Pancreas (tissue), 10 donors: ENCODE data around the gene CLCN2. TPM values are rescaled to one million over a fixed set of nuclear protein-coding genes. Genes with fewer than 3 reads are reported as not detected.

Experiments used
- ATAC-seq, 4 donors: fragments of 200-7000 bp; cut with Tn5 transposase; one replicate each; pipeline versions ENCODE4 v1.8.0 to v1.9.1; 2020; ENCODE audit warnings: mild to moderate bottlenecking in 4 of 4, moderate library complexity in 4 of 4
- DNase-seq, 6 donors: peaks; one replicate each; pipeline ENCODE4 v3.0.0-alpha.2; 2020
- FAIRE-seq: peaks from 2 replicates; lab custom pipeline; 2012; peaks lifted over from hg19 to GRCh38; lab: Jason Lieb, UNC
- H3K27ac ChIP-seq, 4 donors: fragments of 200-600 bp; sonication (generic); 1 replicate in 3 of 4; 2 replicates in 1 of 4; pipeline versions ENCODE4 v1.5.0 to v1.8.0; 2020
- H3K27me3 ChIP-seq, 4 donors: fragments of 200-600 bp; one replicate each; pipeline ENCODE4 v1.8.0; 2021
- H3K36me3 ChIP-seq, 3 donors: fragments of 200-600 bp; sonication (generic) in 1 of 3; one replicate each; pipeline versions ENCODE4 v1.5.0 to v1.8.0; 2020 to 2021
- H3K4me1 ChIP-seq, 3 donors: fragments of 200-600 bp; one replicate each; pipeline ENCODE4 v1.8.0; 2021
- H3K4me3 ChIP-seq, 4 donors: fragments of 200-600 bp; sonication (generic) in 2 of 4; one replicate each; pipeline versions ENCODE4 v1.5.0 to v1.8.0; 2020 to 2021
- H3K9me3 ChIP-seq, 4 donors: fragments of 200-600 bp; one replicate each; pipeline ENCODE4 v1.8.0; 2021
- CTCF ChIP-seq, 4 donors: fragments of 200-600 bp; sonication (generic) in 3 of 4; IDR thresholded peaks; one replicate each; pipeline versions ENCODE4 v1.5.0 to v1.8.0; 2021; ENCODE audit warnings: antibody characterized with exemption in 4 of 4
- WGBS, 2 donors: extraction: QIAGEN DNeasy Blood & Tissue Kit; methylation state at CpG; one replicate each; pipeline ENCODE4 v1.1.7; 2013; 5-methylcytosine and 5-hydroxymethylcytosine counted together
- intact Hi-C, 3 donors: fragments of 100-400 bp; cut with DNase I; formaldehyde crosslinking; loops; one replicate each; pipeline versions ENCODE4 v1.11.1 to v1.14.2; 2022
- polyA plus RNA-seq, 2 donors: library from polyadenylated mRNA; stranded (reverse); fragments of 200-250 nt; gene quantifications; one replicate each; pipeline ENCODE4 v1.2.3, GENCODE V29; 2013
- total RNA-seq, 6 donors: library from RNA; stranded (reverse); fragmentation: NEBNext Ultra II Directional in 4 of 6; extraction: Animal tissue kit (Norgen Biotek cat#: 25700) in 4 of 6; gene quantifications; one replicate each; pipeline versions ENCODE4 v1.2.1 to v1.2.4, GENCODE V29; 2021 to 2023
- donor health status: healthy with polysubstance abuse.
- donor health status: DM: no; HTN: no; CAD: no; lungs with moderate emphysema.
- donor health status: DM: no; HTN: no; CAD: no.
- donor health status: control.
- donor health status: control.
- donor health status: Bipolar disorder and iron deficiency.
- donor health status: DM: yes; HTN: yes; CAD: no.
- donor health status: DM: no; HTN: no; CAD: no.
- donor health status: DM: no; HTN: no; CAD: no.
- donor health status: DM: yes; HTN: yes; CAD: no.

Gene CLCN2
- total and polyA plus RNA-seq, 8 donors = 4.9 to 25.5 (median 7.9) TPM

DNA sequence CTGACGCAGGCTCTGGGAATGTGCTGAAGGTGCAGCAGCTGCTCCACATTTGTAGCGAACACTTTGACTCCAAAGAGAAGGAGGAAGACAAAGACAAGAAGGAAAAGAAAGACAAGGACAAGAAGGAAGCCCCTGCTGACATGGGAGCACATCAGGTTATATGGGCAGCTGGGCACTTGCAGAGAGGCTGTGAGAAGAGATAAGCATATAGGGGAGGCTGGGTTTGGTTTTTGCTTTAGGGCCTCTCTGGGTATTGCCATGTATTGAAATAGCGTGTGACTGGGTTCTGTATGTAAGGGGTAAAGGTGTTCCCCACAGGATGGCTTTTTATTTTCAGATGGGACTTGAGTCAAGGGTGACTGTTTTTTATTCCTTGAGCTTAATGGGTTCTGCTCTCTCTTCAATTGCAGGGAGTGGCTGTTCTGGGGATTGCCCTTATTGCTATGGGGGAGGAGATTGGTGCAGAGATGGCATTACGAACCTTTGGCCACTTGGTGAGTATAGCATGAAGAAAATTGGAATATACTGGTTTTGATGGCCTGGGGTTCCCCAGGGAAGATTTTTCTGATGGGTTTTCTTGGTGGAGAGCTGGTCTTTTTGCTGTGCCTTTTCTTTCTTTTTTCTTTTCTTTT is 54.9 kb downstream of the CLCN2 start:
- WGBS, 2 donors = 81 to 82% methylated on average over 4 of the region's 4 CpGs
- no peak for FAIRE-seq

DNA sequence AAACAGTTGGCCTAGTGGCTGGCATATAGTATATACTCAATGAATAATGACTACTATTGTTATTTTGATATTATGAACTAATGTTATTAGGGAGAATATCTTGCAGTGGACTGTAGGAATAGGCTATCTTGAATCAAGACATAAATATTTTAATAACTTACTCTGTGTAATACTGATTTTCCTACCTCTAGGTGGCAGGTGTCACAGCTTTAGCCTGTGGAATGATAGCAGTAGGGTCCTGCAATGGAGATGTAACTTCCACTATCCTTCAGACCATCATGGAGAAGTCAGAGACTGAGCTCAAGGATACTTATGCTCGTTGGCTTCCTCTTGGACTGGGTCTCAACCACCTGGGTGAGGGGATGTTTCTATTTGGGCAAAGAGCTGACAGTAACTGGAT is 55.8 kb downstream of the CLCN2 start:
- no peak overlapping the region for H3K4me3 ChIP-seq
- H3K27ac ChIP-seq = no peak overlapping the region
- H3K36me3 ChIP-seq = peaks cover 0 to 75% (median 41%) of the 10 kb centered on the region in 3 donors
- ATAC-seq (peak in 3 of 4 donors; percentile 41 to 70 (median 69)), FAIRE-seq (no peak), DNase-seq (no peak)
- peaks cover 0 to 3% (median 2%) of the 10 kb centered on the region in 3 donors for H3K4me1 ChIP-seq
- TF ChIP-seq CTCF (IDR thresholded peaks at IDR 0.05) = peak in 3 of 4 donors; percentile 15 to 19 (median 19)
- no peaks in the 10 kb centered on the region for H3K27me3 ChIP-seq
- H3K9me3 ChIP-seq = no peaks in the 10 kb centered on the region
- intact Hi-C loops = no loop called here
- WGBS, 2 donors = 43 to 52% methylated on average over 1 of the region's 1 CpG

More for the DNA sequence above, 54.9 kb downstream of the CLCN2 start:
- no peak overlapping the region for H3K4me3 ChIP-seq
- no peaks in the 10 kb centered on the region for H3K4me1 ChIP-seq
- H3K9me3 ChIP-seq = no peaks in the 10 kb centered on the region
- no peak overlapping the region for H3K27ac ChIP-seq
- no peak for DNase-seq
- intact Hi-C loops = no loop called here
- peaks cover 0 to 66% (median 39%) of the 10 kb centered on the region in 3 donors for H3K36me3 ChIP-seq
- TF ChIP-seq CTCF (IDR thresholded peaks at IDR 0.05) = no peak
- H3K27me3 ChIP-seq = no peaks in the 10 kb centered on the region
- ATAC-seq = no peak

DNA sequence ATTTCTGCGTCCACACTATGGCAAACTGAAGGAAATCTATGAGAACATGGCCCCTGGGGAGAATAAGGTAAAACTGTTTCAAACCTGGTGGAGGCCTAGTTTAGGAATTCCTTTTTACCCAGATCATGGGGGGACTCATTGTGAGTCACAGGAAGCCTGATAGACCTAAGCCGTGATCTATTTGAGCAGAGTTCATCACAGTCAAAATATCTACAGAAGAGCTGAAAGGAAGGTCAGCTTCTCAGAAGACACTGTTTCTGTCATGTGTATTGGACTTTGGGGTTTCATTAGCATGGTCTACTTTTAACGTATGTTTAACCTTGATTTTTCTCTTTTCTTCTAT is 61.1 kb downstream of the CLCN2 start:
- intact Hi-C loops = no loop called here
- FAIRE-seq (no peak), DNase-seq (no peak), ATAC-seq (no peak)
- WGBS, 2 donors = 64 to 77% methylated on average over 3 of the region's 3 CpGs
- H3K27ac ChIP-seq = no peak overlapping the region
- no peaks in the 10 kb centered on the region for H3K9me3 ChIP-seq
- no peak for TF ChIP-seq CTCF (IDR thresholded peaks at IDR 0.05)
- peak overlapping the region in 2 of 4 donors; percentile 83 to 92 for H3K4me3 ChIP-seq
- peaks cover 8 to 18% (median 10%) of the 10 kb centered on the region in 3 donors for H3K4me1 ChIP-seq
- H3K36me3 ChIP-seq = peaks cover 0 to 44% (median 32%) of the 10 kb centered on the region in 3 donors
- H3K27me3 ChIP-seq = no peaks in the 10 kb centered on the region

DNA sequence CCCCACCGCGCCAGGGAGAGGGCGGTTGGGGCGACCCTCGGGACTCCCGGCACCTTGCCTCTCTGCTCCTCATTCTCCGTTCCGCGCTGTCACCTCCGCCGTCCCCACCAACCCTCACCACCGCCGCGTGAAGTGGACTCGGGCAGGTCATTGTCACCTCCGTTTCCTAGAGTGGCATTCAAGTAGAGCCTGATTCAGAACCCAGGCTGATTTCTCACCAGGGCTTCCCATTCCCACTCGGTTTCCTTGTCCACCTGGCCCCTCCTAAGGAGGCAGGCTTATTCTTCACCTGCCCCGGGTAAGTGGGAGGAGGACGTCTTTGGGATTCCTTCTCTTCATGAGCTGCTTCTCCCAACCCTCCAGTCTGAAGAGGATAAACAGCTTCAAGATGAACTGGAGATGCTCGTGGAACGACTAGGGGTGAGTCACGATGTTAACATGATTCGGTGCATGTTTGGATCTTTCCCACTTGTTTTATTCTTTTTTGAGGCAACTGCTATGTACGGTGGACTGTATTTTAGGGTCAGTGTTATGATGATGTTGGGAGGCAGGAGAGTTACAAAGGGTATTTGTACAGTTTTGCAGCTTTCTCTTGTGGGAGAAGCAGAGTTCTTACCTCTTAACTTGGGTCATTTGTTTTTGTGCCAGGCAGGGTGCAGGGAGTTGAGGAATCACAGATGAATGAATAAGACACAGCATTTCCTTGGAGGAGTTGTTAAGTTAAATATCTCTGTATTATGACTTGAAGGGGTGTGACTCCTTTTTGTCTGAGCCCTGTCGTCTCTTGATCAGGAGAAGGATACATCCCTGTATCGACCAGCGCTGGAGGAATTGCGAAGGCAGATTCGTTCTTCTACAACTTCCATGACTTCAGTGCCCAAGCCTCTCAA is 61.7 kb downstream of the CLCN2 start:
- no peaks in the 10 kb centered on the region for H3K27me3 ChIP-seq
- TF ChIP-seq CTCF (IDR thresholded peaks at IDR 0.05) = no peak
- H3K4me1 ChIP-seq = peaks cover 8 to 18% (median 10%) of the 10 kb centered on the region in 3 donors
- ATAC-seq (no peak), DNase-seq (no peak), FAIRE-seq (no peak)
- H3K4me3 ChIP-seq = peak overlapping the region; percentile 82 to 92 (median 84)
- no peaks in the 10 kb centered on the region for H3K9me3 ChIP-seq
- intact Hi-C loops = no loop called here
- 15 to 17% methylated on average over 25 to 29 of the region's 29 CpGs for WGBS, 2 donors
- peaks cover 0 to 44% (median 32%) of the 10 kb centered on the region in 3 donors for H3K36me3 ChIP-seq
- H3K27ac ChIP-seq = peak overlapping the region in 1 of 4 donors; percentile 19
